Body of pancreas (tissue), 4 donors: ENCODE measurements around the gene PIK3AP1. TPM values are rescaled to one million over a fixed set of nuclear protein-coding genes. Genes with fewer than 3 reads are reported as not detected.
"Not testable (repeated sequence)": the region's sequence is repeated elsewhere in the genome, so short reads cannot be mapped to it uniquely, and the experiment has no call there.

Experiments used
- ATAC-seq: fragments of 150-250 bp; one replicate; pipeline ENCODE4 v1.9.1; 2016
- DNase-seq, 4 donors: peaks; one replicate each; pipeline ENCODE4 v3.0.0-alpha.2; 2019
- H3K27ac ChIP-seq, 4 donors: fragments of 200-600 bp; sonication (generic); 1 replicate in 3 of 4; 2 replicates in 1 of 4; pipeline versions ENCODE4 v1.5.1 to v1.6.1; 2016 to 2019; ENCODE audit warnings: mild to moderate bottlenecking in 1 of 4, mixed read lengths in 1 of 4, moderate library complexity in 1 of 4
- H3K27me3 ChIP-seq, 2 donors: fragments of 200-600 bp; sonication (generic); one replicate each; pipeline ENCODE4 v1.6.0; 2016; ENCODE audit warnings: mild to moderate bottlenecking in 1 of 2
- H3K36me3 ChIP-seq, 2 donors: fragments of 200-600 bp; sonication (generic); replicated peaks in 1 of 2; 2 replicates each; pipeline ENCODE4 v1.5.1; 2016; ENCODE audit warnings: low read depth in 2 of 2; ENCODE audit not compliant: insufficient read depth in 1 of 2
- H3K4me1 ChIP-seq: fragments of 200-600 bp; sonication (generic); one replicate; pipeline ENCODE4 v1.6.0; 2016
- H3K4me3 ChIP-seq, 2 donors: fragments of 200-600 bp; sonication (generic); 1 replicate in 1 of 2; 2 replicates in 1 of 2; pipeline ENCODE4 v1.5.1; 2016 to 2019
- H3K9me3 ChIP-seq, 3 donors: fragments of 200-600 bp; sonication (generic); 1 replicate in 2 of 3; 2 replicates in 1 of 3; pipeline ENCODE4 v1.5.1; 2016
- POLR2A ChIP-seq, 3 donors: fragments of 450-650 bp; IDR thresholded peaks; one replicate each; pipeline ENCODE4 v1.6.1; 2016; ENCODE audit warnings: antibody characterized with exemption in 3 of 3, mild to moderate bottlenecking in 2 of 3
- WGBS, 2 donors: methylation state at CpG; one replicate each; pipeline ENCODE4 v1.1.5; 2017; 5-methylcytosine and 5-hydroxymethylcytosine counted together
- intact Hi-C: fragments of 100-400 bp; cut with DNase I; formaldehyde crosslinking; loops from one replicate; pipeline ENCODE4 v1.15.1; 2023
- total RNA-seq, 2 donors: library from RNA; depleted of rRNA; stranded (reverse); fragments of >200 nt; gene quantifications; one replicate each; pipeline ENCODE4 v1.1.0, GENCODE V29; 2016
- TF ChIP-seq, protein P1 (sequence below), 7 experiments: fragments of 450-650 bp in 4 of 7; fragments of 200-600 bp in 3 of 7; sonication (generic) in 3 of 7; IDR thresholded peaks; one replicate each; pipeline ENCODE4 v1.5.1; 2016 to 2019; ENCODE audit warnings: antibody characterized with exemption in 7 of 7

PIK3AP1 gene
- total RNA-seq, 2 donors from 2014 or later = 28.0 to 37.2 TPM

DNA sequence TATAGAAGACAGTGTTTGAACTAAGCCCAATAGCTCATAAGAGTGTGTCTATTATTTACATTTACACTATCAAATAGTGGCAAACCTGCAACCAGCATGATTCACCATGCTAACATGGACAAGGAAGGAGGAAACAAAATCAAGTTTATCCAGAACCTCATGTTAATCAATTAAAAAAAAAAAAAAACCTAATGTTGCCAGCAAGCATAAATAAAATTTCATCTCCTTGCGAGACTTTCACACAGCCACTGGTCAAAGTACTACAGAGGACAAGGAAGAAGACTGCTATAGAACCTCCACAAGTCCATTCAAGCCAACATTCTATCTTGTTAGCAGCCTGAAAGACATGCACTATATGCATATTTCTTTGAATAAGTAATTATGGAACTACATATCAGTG lies 143.2 kb downstream of the PIK3AP1 start:
- no peaks in the 10 kb centered on the region for H3K27me3 ChIP-seq
- ATAC-seq = peak; percentile 77
- no peaks in the 10 kb centered on the region for H3K9me3 ChIP-seq
- TF ChIP-seq, protein P1, sequence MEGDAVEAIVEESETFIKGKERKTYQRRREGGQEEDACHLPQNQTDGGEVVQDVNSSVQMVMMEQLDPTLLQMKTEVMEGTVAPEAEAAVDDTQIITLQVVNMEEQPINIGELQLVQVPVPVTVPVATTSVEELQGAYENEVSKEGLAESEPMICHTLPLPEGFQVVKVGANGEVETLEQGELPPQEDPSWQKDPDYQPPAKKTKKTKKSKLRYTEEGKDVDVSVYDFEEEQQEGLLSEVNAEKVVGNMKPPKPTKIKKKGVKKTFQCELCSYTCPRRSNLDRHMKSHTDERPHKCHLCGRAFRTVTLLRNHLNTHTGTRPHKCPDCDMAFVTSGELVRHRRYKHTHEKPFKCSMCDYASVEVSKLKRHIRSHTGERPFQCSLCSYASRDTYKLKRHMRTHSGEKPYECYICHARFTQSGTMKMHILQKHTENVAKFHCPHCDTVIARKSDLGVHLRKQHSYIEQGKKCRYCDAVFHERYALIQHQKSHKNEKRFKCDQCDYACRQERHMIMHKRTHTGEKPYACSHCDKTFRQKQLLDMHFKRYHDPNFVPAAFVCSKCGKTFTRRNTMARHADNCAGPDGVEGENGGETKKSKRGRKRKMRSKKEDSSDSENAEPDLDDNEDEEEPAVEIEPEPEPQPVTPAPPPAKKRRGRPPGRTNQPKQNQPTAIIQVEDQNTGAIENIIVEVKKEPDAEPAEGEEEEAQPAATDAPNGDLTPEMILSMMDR (IDR thresholded peaks at IDR 0.05) = no peak
- no peak for TF ChIP-seq POLR2A (IDR thresholded peaks at IDR 0.05)
- H3K4me3 ChIP-seq = no peak overlapping the region
- H3K36me3 ChIP-seq = peaks cover 0 to 2% of the 10 kb centered on the region in 2 donors
- 33 to 34% methylated on average over 1 of the region's 1 CpG for WGBS, 2 donors
- peaks cover 74% of the 10 kb centered on the region for H3K4me1 ChIP-seq
- DNase-seq = peak in 1 of 4 donors; percentile 58
- peak overlapping the region in 3 of 4 donors; percentile 47 to 72 (median 67) for H3K27ac ChIP-seq
- intact Hi-C loops = no loop called here

DNA sequence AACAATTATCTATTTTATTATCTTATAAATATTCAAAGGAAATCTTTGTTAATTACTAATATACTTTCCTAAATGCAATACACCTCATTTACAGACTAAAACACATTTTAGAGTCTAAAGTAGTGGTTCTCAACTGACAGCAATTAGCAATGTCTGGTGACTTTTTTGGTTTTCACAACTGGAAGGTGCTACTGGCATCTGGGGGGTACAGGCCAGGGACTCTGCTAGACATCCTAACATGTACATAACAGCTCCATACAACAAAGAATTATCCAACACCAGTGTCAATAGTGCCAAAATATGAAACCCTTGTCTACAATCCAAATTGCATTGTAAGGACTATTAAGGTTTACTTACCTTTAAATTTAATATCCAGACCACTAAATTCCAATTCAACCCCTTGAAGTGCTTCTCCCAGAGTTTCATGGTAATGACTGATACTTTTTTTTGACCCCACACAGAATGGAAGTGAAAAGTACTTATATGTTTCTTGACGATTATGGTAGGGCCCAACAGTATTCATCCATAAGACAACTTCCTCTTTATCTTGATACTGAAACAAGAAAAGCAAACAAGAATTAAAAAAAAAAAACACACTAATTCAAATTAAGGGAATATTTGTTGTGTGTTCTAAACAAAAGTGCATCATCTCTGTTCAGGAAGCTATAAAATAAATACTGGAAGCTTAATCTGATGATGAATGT lies 143.9 kb downstream of the PIK3AP1 start:
- peaks cover 73% of the 10 kb centered on the region for H3K4me1 ChIP-seq
- no peak for DNase-seq
- 32 to 38% methylated on average over 1 of the region's 1 CpG for WGBS, 2 donors
- H3K9me3 ChIP-seq = no peaks in the 10 kb centered on the region
- peaks cover 0 to 2% of the 10 kb centered on the region in 2 donors for H3K36me3 ChIP-seq
- no peak for ATAC-seq
- peak overlapping the region in 3 of 4 donors; percentile 47 to 72 (median 67) for H3K27ac ChIP-seq
- H3K4me3 ChIP-seq = no peak overlapping the region
- intact Hi-C loops = no loop called here
- no peaks in the 10 kb centered on the region for H3K27me3 ChIP-seq
- TF ChIP-seq, protein P1 (IDR thresholded peaks at IDR 0.05) = no peak
- no peak for TF ChIP-seq POLR2A (IDR thresholded peaks at IDR 0.05)

DNA sequence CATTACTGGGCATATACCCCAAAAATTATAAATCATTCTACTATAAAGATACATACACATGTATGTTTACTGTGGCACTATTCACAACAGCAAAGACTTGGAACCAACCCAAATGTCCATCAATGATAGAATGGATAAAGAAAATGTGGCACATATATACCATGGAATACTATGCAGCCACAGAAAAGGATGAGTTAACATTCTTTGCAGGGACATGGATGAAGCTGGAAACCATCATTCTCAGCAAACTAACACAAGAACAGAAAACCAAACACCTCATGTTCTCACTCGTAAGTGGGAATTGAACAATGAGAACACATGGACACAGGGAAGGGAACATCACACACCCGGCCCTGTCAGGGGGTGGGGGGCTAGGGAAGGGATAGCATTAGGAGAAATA lies 145.8 kb downstream of the PIK3AP1 start:
- H3K4me3 ChIP-seq, H3K27me3 ChIP-seq, intact Hi-C loops, H3K9me3 ChIP-seq, H3K27ac ChIP-seq, H3K36me3 ChIP-seq, DNase-seq, ATAC-seq: not testable (repeated sequence)
- WGBS, 2 donors = 92 to 97% methylated on average over 2 of the region's 2 CpGs
- peaks cover 70% of the 10 kb centered on the region for H3K4me1 ChIP-seq

- H3K27me3 ChIP-seq = no peaks in the 10 kb centered on the region
- H3K27ac ChIP-seq = no peak overlapping the region
- H3K4me1 ChIP-seq = peaks cover 72% of the 10 kb centered on the region
- no peaks in the 10 kb centered on the region for H3K9me3 ChIP-seq
- no peak overlapping the region for H3K4me3 ChIP-seq
- TF ChIP-seq POLR2A (IDR thresholded peaks at IDR 0.05) = no peak
- TF ChIP-seq, protein P1 (IDR thresholded peaks at IDR 0.05) = no peak
- ATAC-seq = no peak
- WGBS, 2 donors = 47 to 52% methylated on average over 5 of the region's 5 CpGs
- DNase-seq = no peak
- intact Hi-C loops = no loop called here
- H3K36me3 ChIP-seq = peaks cover 0 to 2% of the 10 kb centered on the region in 2 donors
Observed at GRCh38 chr10:96573036-96573435, 147.3 kb downstream of the PIK3AP1 start.

- ATAC-seq (peak; percentile 49), DNase-seq (no peak)
- Histone ChIP-seq H3K27ac (peak overlapping the region in 3 of 4 donors; percentile 7 to 71 (median 40)), H3K4me3 (no peak overlapping the region), H3K4me1 (peaks cover 68% of the 10 kb centered on the region), H3K9me3 (no peaks in the 10 kb centered on the region), H3K27me3 (no peaks in the 10 kb centered on the region), H3K36me3 (peaks cover 0 to 2% of the 10 kb centered on the region in 2 donors)
- intact Hi-C loops = no loop called here
- TF ChIP-seq POLR2A (IDR thresholded peaks at IDR 0.05) = no peak
- TF ChIP-seq, protein P1 (IDR thresholded peaks at IDR 0.05) = no peak
- WGBS, 2 donors = 38 to 45% methylated on average over 10 of the region's 10 CpGs
Observed at GRCh38 chr10:96570983-96571964, 149.0 kb downstream of the PIK3AP1 start.
